Liver (tissue), 3 donors: ENCODE data around the gene TRAFD1.

Experiments
- CTCF ChIP-seq: fragments of 150-350 bp; IDR thresholded peaks from 2 replicates; pipeline ENCODE4 v1.5.1; 2017; ENCODE audit warnings: improper control_type of control experiment, low read depth, low read length; ENCODE audit not compliant: missing input control
- JUND ChIP-seq, 2 donors: IDR thresholded peaks; 2 replicates each; pipeline ENCODE4 v1.6.1; 2016; ENCODE audit warnings: antibody characterized with exemption in 2 of 2
- MAX ChIP-seq: IDR thresholded peaks from 2 replicates; pipeline ENCODE4 v1.6.1; 2016; ENCODE audit warnings: antibody characterized with exemption
- RAD21 ChIP-seq, 2 donors: IDR thresholded peaks; 2 replicates each; pipeline ENCODE4 v1.6.1; 2016; ENCODE audit warnings: antibody characterized with exemption in 2 of 2, mild to moderate bottlenecking in 2 of 2
- REST ChIP-seq: IDR thresholded peaks from 2 replicates; pipeline ENCODE4 v1.6.1; 2016; ENCODE audit warnings: antibody characterized with exemption, mild to moderate bottlenecking
- TAF1 ChIP-seq: conservative IDR thresholded peaks from 2 replicates; pipeline ENCODE4 v1.6.1; 2016; ENCODE audit warnings: antibody characterized with exemption, mild to moderate bottlenecking
- YY1 ChIP-seq: IDR thresholded peaks from 2 replicates; pipeline ENCODE4 v1.6.1; 2016; ENCODE audit warnings: antibody characterized with exemption, mild to moderate bottlenecking
- donor health status: healthy.
- donor health status: healthy.

GRCh38 chr12:112096070-112096469 is 29.3 kb upstream of the TRAFD1 start:
- TF ChIP-seq CTCF (no peak), MAX (no peak), RAD21 (IDR thresholded peaks at IDR 0.05) (no peak), TAF1 (no peak), REST (no peak), JUND (IDR thresholded peaks at IDR 0.05) (no peak), YY1 (no peak)
